GM12878 (cell line): ENCODE data around the gene CBLIF. TPM values are rescaled to one million over a fixed set of nuclear protein-coding genes. Genes with fewer than 3 reads are reported as not detected.
A peak's percentile ranks its signal among the peaks of the same experiment; 100 is the strongest.

Experiments
- CEBPB ChIP-seq, 2 experiments: fragments of 150-350 bp in 1 of 2; IDR thresholded peaks; 2 replicates each; pipeline ENCODE4 v1.6.1; 2012 to 2014; ENCODE audit warnings: low read depth in 2 of 2, low read length in 2 of 2, borderline replicate concordance in 1 of 2, inconsistent platforms in 1 of 2
- CHD2 ChIP-seq: IDR thresholded peaks from 2 replicates; pipeline ENCODE4 v1.6.1; 2011; ENCODE audit warnings: low read depth, low read length, improper control_type of control experiment, borderline replicate concordance
- MYC ChIP-seq: IDR thresholded peaks from 2 replicates; pipeline ENCODE4 v1.6.1; 2011; ENCODE audit warnings: mild to moderate bottlenecking, low read length, moderate library complexity, inconsistent platforms; ENCODE audit not compliant: insufficient read depth, insufficient replicate concordance, insufficient read length, severe bottlenecking
- NFYA ChIP-seq: IDR thresholded peaks from 2 replicates; pipeline ENCODE4 v1.6.1; 2011; ENCODE audit warnings: low read depth, mild to moderate bottlenecking, low read length, improper control_type of control experiment, borderline replicate concordance
- NFYB ChIP-seq: IDR thresholded peaks from 2 replicates; pipeline ENCODE4 v1.6.1; 2011; ENCODE audit warnings: low read depth, mild to moderate bottlenecking, low read length, improper control_type of control experiment, moderate library complexity; ENCODE audit not compliant: insufficient read depth
- NR2C1 ChIP-seq: fragments of 450-650 bp; IDR thresholded peaks from 2 replicates; pipeline ENCODE4 v1.6.1; 2017; ENCODE audit warnings: antibody characterized with exemption, mild to moderate bottlenecking, moderate library complexity
- POLR2AphosphoS2 ChIP-seq: IDR thresholded peaks from 2 replicates; pipeline ENCODE4 v1.6.1; 2011; ENCODE audit warnings: low read depth, mild to moderate bottlenecking, low read length, improper control_type of control experiment, moderate library complexity
- SIX5 ChIP-seq: IDR thresholded peaks from 2 replicates; pipeline ENCODE4 v1.6.1; 2011; ENCODE audit warnings: mild to moderate bottlenecking, low read depth, low read length, moderate library complexity; ENCODE audit not compliant: severe bottlenecking
- SREBF2 ChIP-seq: IDR thresholded peaks from 2 replicates; pipeline ENCODE4 v1.6.1; 2012; ENCODE audit warnings: mild to moderate bottlenecking, low read length
- SRF ChIP-seq, 2 experiments: IDR thresholded peaks; 2 replicates each; pipeline ENCODE4 v1.6.1; 2011; ENCODE audit warnings: low read depth in 2 of 2, low read length in 2 of 2, mild to moderate bottlenecking in 1 of 2, moderate library complexity in 1 of 2
- STAT3 ChIP-seq: IDR thresholded peaks from 2 replicates; pipeline ENCODE4 v1.6.1; 2011; ENCODE audit warnings: low read depth, low read length, improper control_type of control experiment
- TCF3 ChIP-seq: IDR thresholded peaks from 2 replicates; pipeline ENCODE4 v1.6.1; 2012; ENCODE audit warnings: low read depth, mild to moderate bottlenecking, low read length, borderline replicate concordance; ENCODE audit not compliant: insufficient read depth
- ZNF24 ChIP-seq: fragments of 450-650 bp; IDR thresholded peaks from 2 replicates; pipeline ENCODE4 v1.6.1; 2017; ENCODE audit warnings: antibody characterized with exemption, mild to moderate bottlenecking
- ZZZ3 ChIP-seq: IDR thresholded peaks from 2 replicates; pipeline ENCODE4 v1.6.1; 2011; ENCODE audit warnings: low read depth; ENCODE audit not compliant: control insufficient read depth, insufficient read length
- polyA plus RNA-seq, 11 experiments: library from polyadenylated mRNA; depleted of rRNA in 4 of 11; unstranded in 6 of 11; stranded (reverse) in 5 of 11; fragments of >200 nt; fragmentation: Nextera tagmentation in 4 of 11; fragmentation: Illumina TruSeq in 1 of 11; extraction: Ambion mirVana in 4 of 11; extraction: Trizol in 1 of 11; gene quantifications; 1 replicate in 1 of 11; 2 replicates in 10 of 11; pipeline versions ENCODE4 v1.2.1 to v1.2.3, GENCODE V29; 2011 to 2016; ENCODE audit warnings: inconsistent platforms in 2 of 11, missing spikeins in 2 of 11, low read depth in 1 of 11
- total RNA-seq, 4 experiments: library from RNA; depleted of rRNA in 3 of 4; stranded (reverse); fragments of >200 nt in 3 of 4; fragmentation: Illumina TruSeq in 1 of 4; extraction: Trizol in 1 of 4; gene quantifications; 2 replicates each; pipeline versions ENCODE4 v1.2.1 to v1.2.3, GENCODE V29; 2013 to 2021
- TF ChIP-seq, protein P1 (sequence below): IDR thresholded peaks from 2 replicates; pipeline ENCODE4 v1.6.1; 2011; ENCODE audit warnings: borderline replicate concordance, low read depth, mild to moderate bottlenecking, moderate library complexity, mixed read lengths, low read length; ENCODE audit not compliant: insufficient read depth; ENCODE audit errors: extremely low read length
- TF ChIP-seq, protein P2 (sequence below): fragments of 450-650 bp; IDR thresholded peaks from 2 replicates; pipeline ENCODE4 v1.6.1; 2016; ENCODE audit warnings: mild to moderate bottlenecking
- TF ChIP-seq, protein P3 (sequence below): fragments of 150-350 bp; IDR thresholded peaks from 2 replicates; pipeline ENCODE4 v1.6.1; 2014; ENCODE audit warnings: mild to moderate bottlenecking, low read depth, low read length
- TF ChIP-seq, protein P4 (sequence below): IDR thresholded peaks from 2 replicates; pipeline ENCODE4 v1.6.1; 2012; ENCODE audit warnings: low read depth, low read length, improper control_type of control experiment
- TF ChIP-seq, protein P5 (sequence below): IDR thresholded peaks from 2 replicates; pipeline ENCODE4 v1.6.1; 2011; ENCODE audit warnings: low read depth, mild to moderate bottlenecking, low read length, moderate library complexity, borderline replicate concordance; ENCODE audit errors: extremely low read depth

The CBLIF gene
- total and polyA plus RNA-seq, 10 of the 15 experiments (the other 5 are each of a cell fraction or from before 2014, with no cell fraction given), result not detected

DNA sequence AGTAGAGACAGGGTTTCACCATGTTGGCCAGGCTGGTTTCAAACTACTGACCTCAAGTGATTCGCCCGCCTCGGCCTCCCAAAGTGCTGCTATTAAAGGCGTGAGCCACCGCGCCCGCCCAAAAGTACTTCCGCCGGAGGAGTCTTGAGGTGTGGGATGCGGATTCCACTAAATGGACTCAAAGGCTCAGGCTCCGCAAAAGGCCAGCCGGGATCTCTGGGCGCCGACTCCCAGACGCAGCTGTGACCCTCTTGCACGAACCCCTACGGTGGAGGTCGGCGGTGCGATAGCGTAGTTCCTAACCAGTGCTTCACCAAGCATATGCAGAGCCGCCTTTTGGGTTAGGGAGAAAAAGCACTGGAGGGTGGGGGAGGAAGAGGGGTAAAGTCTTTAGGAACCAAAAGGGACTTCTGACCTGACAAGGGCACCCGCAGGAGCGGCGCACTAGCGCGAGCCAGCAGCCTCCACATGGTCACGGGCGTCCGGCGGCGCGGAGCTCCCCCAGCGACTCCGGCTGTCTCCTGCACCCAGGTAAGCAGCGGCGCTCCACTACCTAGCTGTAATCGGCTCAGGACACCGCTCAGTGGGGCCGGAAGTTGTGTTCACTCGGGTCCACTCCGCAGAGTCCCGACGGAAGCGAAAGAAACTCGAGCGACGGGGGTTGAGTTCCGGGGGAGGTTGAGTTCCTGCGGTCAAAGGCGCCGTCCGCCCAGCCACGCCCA is 34.9 kb downstream of the CBLIF start, which contains the start of gene MRPL16 (continued):
- TF ChIP-seq, protein P1, sequence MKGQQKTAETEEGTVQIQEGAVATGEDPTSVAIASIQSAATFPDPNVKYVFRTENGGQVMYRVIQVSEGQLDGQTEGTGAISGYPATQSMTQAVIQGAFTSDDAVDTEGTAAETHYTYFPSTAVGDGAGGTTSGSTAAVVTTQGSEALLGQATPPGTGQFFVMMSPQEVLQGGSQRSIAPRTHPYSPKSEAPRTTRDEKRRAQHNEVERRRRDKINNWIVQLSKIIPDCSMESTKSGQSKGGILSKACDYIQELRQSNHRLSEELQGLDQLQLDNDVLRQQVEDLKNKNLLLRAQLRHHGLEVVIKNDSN, result no peak
- TF ChIP-seq SIX5, result peak; percentile 74
- no peak for TF ChIP-seq NFYA
- TF ChIP-seq, protein P2, sequence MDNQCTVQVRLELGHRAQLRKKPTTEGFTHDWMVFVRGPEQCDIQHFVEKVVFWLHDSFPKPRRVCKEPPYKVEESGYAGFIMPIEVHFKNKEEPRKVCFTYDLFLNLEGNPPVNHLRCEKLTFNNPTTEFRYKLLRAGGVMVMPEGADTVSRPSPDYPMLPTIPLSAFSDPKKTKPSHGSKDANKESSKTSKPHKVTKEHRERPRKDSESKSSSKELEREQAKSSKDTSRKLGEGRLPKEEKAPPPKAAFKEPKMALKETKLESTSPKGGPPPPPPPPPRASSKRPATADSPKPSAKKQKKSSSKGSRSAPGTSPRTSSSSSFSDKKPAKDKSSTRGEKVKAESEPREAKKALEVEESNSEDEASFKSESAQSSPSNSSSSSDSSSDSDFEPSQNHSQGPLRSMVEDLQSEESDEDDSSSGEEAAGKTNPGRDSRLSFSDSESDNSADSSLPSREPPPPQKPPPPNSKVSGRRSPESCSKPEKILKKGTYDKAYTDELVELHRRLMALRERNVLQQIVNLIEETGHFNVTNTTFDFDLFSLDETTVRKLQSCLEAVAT, result peak; percentile 82
- TF ChIP-seq POLR2AphosphoS2, result peak; percentile 72; the same call in 1 of the 2 replicates
- TF ChIP-seq MYC, result no peak
- TF ChIP-seq NR2C1, result peak; percentile 79
- 0 out of 2 replicates have a peak, but pooled peaks have one; percentile 12 for TF ChIP-seq TCF3
- TF ChIP-seq, protein P3, sequence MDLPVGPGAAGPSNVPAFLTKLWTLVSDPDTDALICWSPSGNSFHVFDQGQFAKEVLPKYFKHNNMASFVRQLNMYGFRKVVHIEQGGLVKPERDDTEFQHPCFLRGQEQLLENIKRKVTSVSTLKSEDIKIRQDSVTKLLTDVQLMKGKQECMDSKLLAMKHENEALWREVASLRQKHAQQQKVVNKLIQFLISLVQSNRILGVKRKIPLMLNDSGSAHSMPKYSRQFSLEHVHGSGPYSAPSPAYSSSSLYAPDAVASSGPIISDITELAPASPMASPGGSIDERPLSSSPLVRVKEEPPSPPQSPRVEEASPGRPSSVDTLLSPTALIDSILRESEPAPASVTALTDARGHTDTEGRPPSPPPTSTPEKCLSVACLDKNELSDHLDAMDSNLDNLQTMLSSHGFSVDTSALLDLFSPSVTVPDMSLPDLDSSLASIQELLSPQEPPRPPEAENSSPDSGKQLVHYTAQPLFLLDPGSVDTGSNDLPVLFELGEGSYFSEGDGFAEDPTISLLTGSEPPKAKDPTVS, result peak; percentile 67; the same call in 1 of the 2 replicates
- no peak for TF ChIP-seq NFYB
- TF ChIP-seq CEBPB (IDR thresholded peaks at IDR 0.05; ENCODE audit: borderline replicate concordance in 1 of 2, low read depth in 2 of 2, low read length in 2 of 2), result no peak
- TF ChIP-seq CHD2, result peak; percentile 35; the same call in 1 of the 2 replicates
- peak; percentile 71 for TF ChIP-seq SREBF2
- TF ChIP-seq, protein P4, sequence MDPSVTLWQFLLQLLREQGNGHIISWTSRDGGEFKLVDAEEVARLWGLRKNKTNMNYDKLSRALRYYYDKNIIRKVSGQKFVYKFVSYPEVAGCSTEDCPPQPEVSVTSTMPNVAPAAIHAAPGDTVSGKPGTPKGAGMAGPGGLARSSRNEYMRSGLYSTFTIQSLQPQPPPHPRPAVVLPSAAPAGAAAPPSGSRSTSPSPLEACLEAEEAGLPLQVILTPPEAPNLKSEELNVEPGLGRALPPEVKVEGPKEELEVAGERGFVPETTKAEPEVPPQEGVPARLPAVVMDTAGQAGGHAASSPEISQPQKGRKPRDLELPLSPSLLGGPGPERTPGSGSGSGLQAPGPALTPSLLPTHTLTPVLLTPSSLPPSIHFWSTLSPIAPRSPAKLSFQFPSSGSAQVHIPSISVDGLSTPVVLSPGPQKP, result peak; percentile 81; the same call in 1 of the 2 replicates
- TF ChIP-seq ZNF24, result peak; percentile 57; the same call in 1 of the 2 replicates
- no peak for TF ChIP-seq STAT3
- TF ChIP-seq, protein P5, sequence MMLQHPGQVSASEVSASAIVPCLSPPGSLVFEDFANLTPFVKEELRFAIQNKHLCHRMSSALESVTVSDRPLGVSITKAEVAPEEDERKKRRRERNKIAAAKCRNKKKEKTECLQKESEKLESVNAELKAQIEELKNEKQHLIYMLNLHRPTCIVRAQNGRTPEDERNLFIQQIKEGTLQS, result no peak
- TF ChIP-seq ZZZ3, result peak; percentile 19
- TF ChIP-seq SRF (IDR thresholded peaks at IDR 0.05; ENCODE audit: low read depth in 2 of 2, low read length in 2 of 2), result peak; percentile 47 to 90; a peak in 3 of 4 replicates
